ENCODE measurements around the gene TRAPPC12. TPM values are rescaled to one million over a fixed set of nuclear protein-coding genes. Genes with fewer than 3 reads are reported as not detected.
"Not testable (repeated sequence)": the region's sequence is repeated elsewhere in the genome, so short reads cannot be mapped to it uniquely, and the experiment has no call there.

Gene TRAPPC12
- total RNA-seq, 3 donors from 2014 or later (not counting 1 experiment from before 2014, with no cell fraction given), result 65.1 to 92.6 (median 86.7) TPM

DNA sequence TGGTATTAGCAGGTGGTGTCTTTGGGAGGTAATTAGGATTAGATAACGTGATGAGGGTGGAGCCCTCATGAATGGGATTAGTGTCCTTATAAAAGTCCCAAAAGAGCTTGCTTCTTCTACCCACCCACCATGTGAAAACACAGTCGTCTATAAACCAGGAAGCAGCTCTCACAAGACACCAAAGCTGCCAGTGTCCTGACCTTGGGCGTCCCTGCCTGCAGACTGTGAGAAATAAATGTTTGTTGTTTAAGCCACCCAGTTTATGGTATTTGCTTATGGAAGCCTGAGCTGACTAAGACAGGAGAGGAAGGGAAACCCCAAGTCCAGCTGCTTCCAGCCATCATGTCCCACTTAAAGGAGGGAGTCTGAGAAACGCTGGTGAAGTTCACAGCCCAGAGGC lies 126.3 kb downstream of the TRAPPC12 start:
- Mint-ChIP-seq H3K9me3 (no peaks in the 10 kb centered on the region), H3K36me3 (peaks cover 22% of the 10 kb centered on the region), H3K4me3 (no peak overlapping the region), H3K27me3 (ENCODE audit: low read depth in 2 of 2) (no peaks in the 10 kb centered on the region), H3K4me1 (no peaks in the 10 kb centered on the region), H3K27ac (no peak overlapping the region)
- Histone ChIP-seq H3K36me3 (ENCODE audit: control insufficient read depth, insufficient read depth, low read length) (peaks cover 2% of the 10 kb centered on the region), H3K9me3 (ENCODE audit: control insufficient read depth, insufficient read depth, low read length) (peaks cover 3% of the 10 kb centered on the region), H3K27me3 (ENCODE audit: control insufficient read depth, insufficient read depth, low read length) (no peaks in the 10 kb centered on the region), H3K4me3 (ENCODE audit: low read length) (no peak overlapping the region), H3K4me1 (ENCODE audit: control insufficient read depth, insufficient read depth, low read length) (no peaks in the 10 kb centered on the region), H3K27ac (ENCODE audit: low read length) (no peak overlapping the region)
- intact Hi-C loops (cut with micrococcal nuclease), result no loop called here
- DNase-seq, result no peak
- WGBS (ENCODE audit: insufficient coverage), result 72% methylated on average over 3 of the region's 4 CpGs
- no peak for ATAC-seq
- TF ChIP-seq, protein P1, sequence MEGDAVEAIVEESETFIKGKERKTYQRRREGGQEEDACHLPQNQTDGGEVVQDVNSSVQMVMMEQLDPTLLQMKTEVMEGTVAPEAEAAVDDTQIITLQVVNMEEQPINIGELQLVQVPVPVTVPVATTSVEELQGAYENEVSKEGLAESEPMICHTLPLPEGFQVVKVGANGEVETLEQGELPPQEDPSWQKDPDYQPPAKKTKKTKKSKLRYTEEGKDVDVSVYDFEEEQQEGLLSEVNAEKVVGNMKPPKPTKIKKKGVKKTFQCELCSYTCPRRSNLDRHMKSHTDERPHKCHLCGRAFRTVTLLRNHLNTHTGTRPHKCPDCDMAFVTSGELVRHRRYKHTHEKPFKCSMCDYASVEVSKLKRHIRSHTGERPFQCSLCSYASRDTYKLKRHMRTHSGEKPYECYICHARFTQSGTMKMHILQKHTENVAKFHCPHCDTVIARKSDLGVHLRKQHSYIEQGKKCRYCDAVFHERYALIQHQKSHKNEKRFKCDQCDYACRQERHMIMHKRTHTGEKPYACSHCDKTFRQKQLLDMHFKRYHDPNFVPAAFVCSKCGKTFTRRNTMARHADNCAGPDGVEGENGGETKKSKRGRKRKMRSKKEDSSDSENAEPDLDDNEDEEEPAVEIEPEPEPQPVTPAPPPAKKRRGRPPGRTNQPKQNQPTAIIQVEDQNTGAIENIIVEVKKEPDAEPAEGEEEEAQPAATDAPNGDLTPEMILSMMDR (IDR thresholded peaks at IDR 0.05), result no peak

GRCh38 chr2:3512086-3512485 lies 132.6 kb downstream of the TRAPPC12 start:
- DNase-seq (no peak), ATAC-seq (no peak)
- H3K4me1 ChIP-seq (ENCODE audit: control insufficient read depth, insufficient read depth, low read length), result no peaks in the 10 kb centered on the region
- no peak overlapping the region for H3K27ac Mint-ChIP-seq
- intact Hi-C loops (cut with micrococcal nuclease), result no loop called here
- H3K27me3 ChIP-seq (ENCODE audit: control insufficient read depth, insufficient read depth, low read length), result no peaks in the 10 kb centered on the region
- TF ChIP-seq, protein P1 (IDR thresholded peaks at IDR 0.05), result no peak
- H3K9me3 ChIP-seq (ENCODE audit: control insufficient read depth, insufficient read depth, low read length), result peaks cover 3% of the 10 kb centered on the region
- no peaks in the 10 kb centered on the region for H3K4me1 Mint-ChIP-seq
- H3K4me3 Mint-ChIP-seq, result no peak overlapping the region
- peaks cover 20% of the 10 kb centered on the region for H3K36me3 ChIP-seq (ENCODE audit: control insufficient read depth, insufficient read depth, low read length)
- peaks cover 35% of the 10 kb centered on the region for H3K36me3 Mint-ChIP-seq
- H3K27ac ChIP-seq (ENCODE audit: low read length), result no peak overlapping the region
- H3K27me3 Mint-ChIP-seq (ENCODE audit: low read depth in 2 of 2), result no peaks in the 10 kb centered on the region
- 93% methylated on average over 2 of the region's 2 CpGs for WGBS (ENCODE audit: insufficient coverage)
- H3K4me3 ChIP-seq (ENCODE audit: low read length), result no peak overlapping the region
- peaks cover 0 to 6% of the 10 kb centered on the region in 2 donors for H3K9me3 Mint-ChIP-seq

GRCh38 chr2:3513026-3513810 lies 133.7 kb downstream of the TRAPPC12 start:
- Mint-ChIP-seq H3K4me3 (no peak overlapping the region), H3K27ac (no peak overlapping the region), H3K36me3 (peaks cover 24% of the 10 kb centered on the region), H3K27me3 (ENCODE audit: low read depth in 2 of 2) (no peaks in the 10 kb centered on the region), H3K4me1 (peaks cover 0 to 3% of the 10 kb centered on the region in 2 donors), H3K9me3 (peaks cover 0 to 6% of the 10 kb centered on the region in 2 donors)
- no peak for DNase-seq
- intact Hi-C loops (cut with micrococcal nuclease), result no loop called here
- 100% methylated on average over 2 of the region's 3 CpGs for WGBS (ENCODE audit: insufficient coverage)
- Histone ChIP-seq H3K27ac (ENCODE audit: low read length) (no peak overlapping the region), H3K4me3 (ENCODE audit: low read length) (no peak overlapping the region), H3K9me3 (ENCODE audit: control insufficient read depth, insufficient read depth, low read length) (peaks cover 3% of the 10 kb centered on the region), H3K27me3 (ENCODE audit: control insufficient read depth, insufficient read depth, low read length) (no peaks in the 10 kb centered on the region), H3K36me3 (ENCODE audit: control insufficient read depth, insufficient read depth, low read length) (peaks cover 20% of the 10 kb centered on the region), H3K4me1 (ENCODE audit: control insufficient read depth, insufficient read depth, low read length) (peaks cover 3% of the 10 kb centered on the region)
- ATAC-seq, result no peak
- TF ChIP-seq, protein P1 (IDR thresholded peaks at IDR 0.05), result no peak

DNA sequence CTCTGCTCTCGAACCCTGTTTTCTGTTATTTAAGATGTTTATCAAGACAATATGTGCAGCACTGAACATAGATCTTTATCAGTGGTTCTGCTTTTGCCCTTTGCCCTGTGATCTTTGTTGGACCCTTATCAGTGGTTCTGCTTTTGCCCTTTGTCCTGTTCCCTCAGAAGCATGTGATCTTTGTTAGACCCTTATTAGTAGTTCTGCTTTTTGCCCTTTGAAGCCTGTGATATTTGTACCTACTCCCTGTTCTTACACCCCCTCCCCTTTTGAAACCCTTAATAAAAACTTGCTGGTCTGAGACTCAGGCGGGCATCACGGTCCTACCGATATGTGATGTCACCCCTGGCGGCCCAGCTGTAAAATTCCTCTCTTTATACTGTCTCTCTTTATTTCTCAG lies 135.9 kb downstream of the TRAPPC12 start:
- H3K27me3 Mint-ChIP-seq (ENCODE audit: low read depth in 2 of 2); H3K27ac Mint-ChIP-seq; DNase-seq; intact Hi-C loops (cut with micrococcal nuclease); ATAC-seq; H3K4me3 ChIP-seq (ENCODE audit: low read length); H3K9me3 ChIP-seq (ENCODE audit: control insufficient read depth, insufficient read depth, low read length); H3K4me3 Mint-ChIP-seq; H3K9me3 Mint-ChIP-seq; H3K27ac ChIP-seq (ENCODE audit: low read length); H3K27me3 ChIP-seq (ENCODE audit: control insufficient read depth, insufficient read depth, low read length); H3K4me1 ChIP-seq (ENCODE audit: control insufficient read depth, insufficient read depth, low read length): not testable (repeated sequence)
- WGBS (ENCODE audit: insufficient coverage), result 100% methylated on average over 1 of the region's 5 CpGs
- H3K36me3 Mint-ChIP-seq, result peaks cover 19% of the 10 kb centered on the region
- peaks cover 18% of the 10 kb centered on the region for H3K36me3 ChIP-seq (ENCODE audit: control insufficient read depth, insufficient read depth, low read length)
- peaks cover 9 to 17% of the 10 kb centered on the region in 2 donors for H3K4me1 Mint-ChIP-seq

All from natural killer cell (primary cell).